ENCODE measurements around the gene UBE2D1. TPM values are rescaled to one million over a fixed set of nuclear protein-coding genes. Genes with fewer than 3 reads are reported as not detected.

UBE2D1 gene
- total and polyA plus RNA-seq, 7 donors = 23.8 to 120 (median 52.0) TPM

- no peak for ATAC-seq
- TF ChIP-seq CTCF (IDR thresholded peaks at IDR 0.05) = no peak
Measured at GRCh38 chr10:58311026-58311425, 23.8 kb upstream of the UBE2D1 start.

GRCh38 chr10:58316874-58317273 lies 17.9 kb upstream of the UBE2D1 start:
- no peak for TF ChIP-seq CTCF (IDR thresholded peaks at IDR 0.05)
- intact Hi-C loops (cut with DNase I) = no loop called here
- ATAC-seq (no peak), DNase-seq (no peak)
- no peak overlapping the region for H3K27ac ChIP-seq
- no peaks in the 10 kb centered on the region for H3K4me1 ChIP-seq
- H3K4me3 ChIP-seq = no peak overlapping the region
- no peaks in the 10 kb centered on the region for H3K36me3 ChIP-seq (ENCODE audit: insufficient read depth in 1 of 2, low read depth in 1 of 2)
- no peaks in the 10 kb centered on the region for H3K27me3 ChIP-seq (ENCODE audit: insufficient read depth in 3 of 3, low read length in 2 of 3)
- H3K9me3 ChIP-seq = no peaks in the 10 kb centered on the region

More at GRCh38 chr10:58311026-58311425, 23.8 kb upstream of the UBE2D1 start:
- Histone ChIP-seq H3K9me3 (no peaks in the 10 kb centered on the region), H3K36me3 (ENCODE audit: insufficient read depth in 1 of 2, low read depth in 1 of 2) (no peaks in the 10 kb centered on the region), H3K27ac (no peak overlapping the region), H3K4me3 (no peak overlapping the region), H3K27me3 (ENCODE audit: insufficient read depth in 3 of 3, low read length in 2 of 3) (no peaks in the 10 kb centered on the region), H3K4me1 (no peaks in the 10 kb centered on the region)
- DNase-seq = no peak
- intact Hi-C loops (cut with DNase I) = no loop called here

- intact Hi-C loops (cut with DNase I) = no loop called here
- ATAC-seq = no peak
Measured at GRCh38 chr10:58318346-58318745, 16.5 kb upstream of the UBE2D1 start.

GRCh38 chr10:58319599-58319998 lies 15.2 kb upstream of the UBE2D1 start:
- no peak overlapping the region for H3K4me3 ChIP-seq
- H3K36me3 ChIP-seq (ENCODE audit: insufficient read depth in 1 of 2, low read depth in 1 of 2) = no peaks in the 10 kb centered on the region
- H3K27ac ChIP-seq = no peak overlapping the region
- intact Hi-C loops (cut with DNase I) = no loop called here
- peaks cover 10% of the 10 kb centered on the region for H3K4me1 ChIP-seq
- no peak for TF ChIP-seq CTCF (IDR thresholded peaks at IDR 0.05)
- H3K9me3 ChIP-seq = no peaks in the 10 kb centered on the region
- DNase-seq = no peak
- WGBS, 3 donors = 88 to 90% (median 90%) methylated on average over 1 of the region's 1 CpG
- no peaks in the 10 kb centered on the region for H3K27me3 ChIP-seq (ENCODE audit: insufficient read depth in 3 of 3, low read length in 2 of 3)
- ATAC-seq = peak; percentile 39 to 71 (median 57)

More at GRCh38 chr10:58318346-58318745, 16.5 kb upstream of the UBE2D1 start:
- WGBS, 3 donors = 50 to 61% (median 55%) methylated on average over 2 of the region's 2 CpGs
- DNase-seq = no peak
- H3K9me3 ChIP-seq = no peaks in the 10 kb centered on the region
- H3K27me3 ChIP-seq (ENCODE audit: insufficient read depth in 3 of 3, low read length in 2 of 3) = no peaks in the 10 kb centered on the region
- no peak overlapping the region for H3K4me3 ChIP-seq
- H3K27ac ChIP-seq = no peak overlapping the region
- TF ChIP-seq CTCF (IDR thresholded peaks at IDR 0.05) = no peak
- H3K4me1 ChIP-seq = peaks cover 10% of the 10 kb centered on the region
- H3K36me3 ChIP-seq (ENCODE audit: insufficient read depth in 1 of 2, low read depth in 1 of 2) = no peaks in the 10 kb centered on the region

- H3K9me3 ChIP-seq = no peaks in the 10 kb centered on the region
- no peak for ATAC-seq
- H3K36me3 ChIP-seq (ENCODE audit: insufficient read depth in 1 of 2, low read depth in 1 of 2) = no peaks in the 10 kb centered on the region
- H3K4me1 ChIP-seq = peaks cover 10% of the 10 kb centered on the region
- DNase-seq = no peak
- intact Hi-C loops (cut with DNase I) = no loop called here
- H3K27me3 ChIP-seq (ENCODE audit: insufficient read depth in 3 of 3, low read length in 2 of 3) = no peaks in the 10 kb centered on the region
- H3K4me3 ChIP-seq = no peak overlapping the region
- no peak overlapping the region for H3K27ac ChIP-seq
- TF ChIP-seq CTCF (IDR thresholded peaks at IDR 0.05) = no peak
- WGBS, 3 donors = 87 to 92% (median 88%) methylated on average over 4 of the region's 4 CpGs
Measured at GRCh38 chr10:58320351-58321049, 14.3 kb upstream of the UBE2D1 start.
